OCI-LY1 (cell line): ENCODE data around the gene DOCK2.

Source experiments
- EZH2 ChIP-seq: fragments of 200-600 bp; sonication (generic), shearing (Covaris generic); IDR thresholded peaks from 2 replicates; pipeline ENCODE4 v1.8.0; 2017; ENCODE audit warnings: borderline replicate concordance, mixed run types, mild to moderate bottlenecking, antibody characterized with exemption, low read length, moderate library complexity, mixed read lengths
- TF ChIP-seq, protein P1 (sequence below): fragments of 200-600 bp; sonication (generic), shearing (Covaris generic); IDR thresholded peaks from 2 replicates; pipeline ENCODE4 v1.5.1; 2017; ENCODE audit warnings: mild to moderate bottlenecking, antibody characterized with exemption, low read length, moderate library complexity, mixed read lengths

DNA sequence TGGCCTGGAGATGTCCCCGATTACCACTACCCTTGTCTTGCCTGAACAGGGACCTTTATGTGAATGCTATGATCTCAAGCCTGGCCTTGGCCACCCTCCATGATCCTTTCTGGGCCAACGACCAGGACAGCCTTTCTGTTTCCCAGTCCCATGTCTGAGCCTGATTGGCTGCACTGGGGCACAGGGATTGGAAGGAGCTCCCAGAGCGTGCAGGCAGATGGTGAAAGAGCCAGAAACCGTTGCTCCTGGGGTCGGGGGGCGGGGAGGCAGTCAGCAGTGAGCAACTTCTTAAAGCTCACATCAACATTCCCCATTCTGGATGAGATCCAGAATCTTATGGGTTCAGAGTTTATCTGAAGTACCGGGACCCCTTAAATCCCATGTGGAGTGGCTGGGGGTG lies 258.9 kb downstream of the DOCK2 start:
- TF ChIP-seq, protein P1, sequence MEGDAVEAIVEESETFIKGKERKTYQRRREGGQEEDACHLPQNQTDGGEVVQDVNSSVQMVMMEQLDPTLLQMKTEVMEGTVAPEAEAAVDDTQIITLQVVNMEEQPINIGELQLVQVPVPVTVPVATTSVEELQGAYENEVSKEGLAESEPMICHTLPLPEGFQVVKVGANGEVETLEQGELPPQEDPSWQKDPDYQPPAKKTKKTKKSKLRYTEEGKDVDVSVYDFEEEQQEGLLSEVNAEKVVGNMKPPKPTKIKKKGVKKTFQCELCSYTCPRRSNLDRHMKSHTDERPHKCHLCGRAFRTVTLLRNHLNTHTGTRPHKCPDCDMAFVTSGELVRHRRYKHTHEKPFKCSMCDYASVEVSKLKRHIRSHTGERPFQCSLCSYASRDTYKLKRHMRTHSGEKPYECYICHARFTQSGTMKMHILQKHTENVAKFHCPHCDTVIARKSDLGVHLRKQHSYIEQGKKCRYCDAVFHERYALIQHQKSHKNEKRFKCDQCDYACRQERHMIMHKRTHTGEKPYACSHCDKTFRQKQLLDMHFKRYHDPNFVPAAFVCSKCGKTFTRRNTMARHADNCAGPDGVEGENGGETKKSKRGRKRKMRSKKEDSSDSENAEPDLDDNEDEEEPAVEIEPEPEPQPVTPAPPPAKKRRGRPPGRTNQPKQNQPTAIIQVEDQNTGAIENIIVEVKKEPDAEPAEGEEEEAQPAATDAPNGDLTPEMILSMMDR, result no peak
- no peak for TF ChIP-seq EZH2
